ENCODE results near the gene LIPA.

The LIPA gene

GRCh38 chr10:89283025-89283935, 31.7 kb upstream of the LIPA start:
- Histone ChIP-seq H3K9me3 (ENCODE audit: control insufficient read depth, low read length) (no peaks in the 10 kb centered on the region), H3K27ac (peak overlapping the region; percentile 1), H3K4me2 (ENCODE audit: low read length) (no peak overlapping the region), H3K4me1 (peaks cover 9% of the 10 kb centered on the region), H3K27me3 (ENCODE audit: control insufficient read depth, insufficient read depth, low read length) (no peaks in the 10 kb centered on the region), H3K4me3 (ENCODE audit: low read depth, low read length) (no peak overlapping the region), H2AFZ (peak overlapping the region; percentile 63), H3K36me3 (ENCODE audit: control insufficient read depth, insufficient read depth, low read length) (no peaks in the 10 kb centered on the region), H3K79me2 (no peaks in the 10 kb centered on the region), H3K9ac (no peak overlapping the region)
- TF ChIP-seq, protein P1, sequence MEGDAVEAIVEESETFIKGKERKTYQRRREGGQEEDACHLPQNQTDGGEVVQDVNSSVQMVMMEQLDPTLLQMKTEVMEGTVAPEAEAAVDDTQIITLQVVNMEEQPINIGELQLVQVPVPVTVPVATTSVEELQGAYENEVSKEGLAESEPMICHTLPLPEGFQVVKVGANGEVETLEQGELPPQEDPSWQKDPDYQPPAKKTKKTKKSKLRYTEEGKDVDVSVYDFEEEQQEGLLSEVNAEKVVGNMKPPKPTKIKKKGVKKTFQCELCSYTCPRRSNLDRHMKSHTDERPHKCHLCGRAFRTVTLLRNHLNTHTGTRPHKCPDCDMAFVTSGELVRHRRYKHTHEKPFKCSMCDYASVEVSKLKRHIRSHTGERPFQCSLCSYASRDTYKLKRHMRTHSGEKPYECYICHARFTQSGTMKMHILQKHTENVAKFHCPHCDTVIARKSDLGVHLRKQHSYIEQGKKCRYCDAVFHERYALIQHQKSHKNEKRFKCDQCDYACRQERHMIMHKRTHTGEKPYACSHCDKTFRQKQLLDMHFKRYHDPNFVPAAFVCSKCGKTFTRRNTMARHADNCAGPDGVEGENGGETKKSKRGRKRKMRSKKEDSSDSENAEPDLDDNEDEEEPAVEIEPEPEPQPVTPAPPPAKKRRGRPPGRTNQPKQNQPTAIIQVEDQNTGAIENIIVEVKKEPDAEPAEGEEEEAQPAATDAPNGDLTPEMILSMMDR (IDR thresholded peaks at IDR 0.05) = no peak

DNA sequence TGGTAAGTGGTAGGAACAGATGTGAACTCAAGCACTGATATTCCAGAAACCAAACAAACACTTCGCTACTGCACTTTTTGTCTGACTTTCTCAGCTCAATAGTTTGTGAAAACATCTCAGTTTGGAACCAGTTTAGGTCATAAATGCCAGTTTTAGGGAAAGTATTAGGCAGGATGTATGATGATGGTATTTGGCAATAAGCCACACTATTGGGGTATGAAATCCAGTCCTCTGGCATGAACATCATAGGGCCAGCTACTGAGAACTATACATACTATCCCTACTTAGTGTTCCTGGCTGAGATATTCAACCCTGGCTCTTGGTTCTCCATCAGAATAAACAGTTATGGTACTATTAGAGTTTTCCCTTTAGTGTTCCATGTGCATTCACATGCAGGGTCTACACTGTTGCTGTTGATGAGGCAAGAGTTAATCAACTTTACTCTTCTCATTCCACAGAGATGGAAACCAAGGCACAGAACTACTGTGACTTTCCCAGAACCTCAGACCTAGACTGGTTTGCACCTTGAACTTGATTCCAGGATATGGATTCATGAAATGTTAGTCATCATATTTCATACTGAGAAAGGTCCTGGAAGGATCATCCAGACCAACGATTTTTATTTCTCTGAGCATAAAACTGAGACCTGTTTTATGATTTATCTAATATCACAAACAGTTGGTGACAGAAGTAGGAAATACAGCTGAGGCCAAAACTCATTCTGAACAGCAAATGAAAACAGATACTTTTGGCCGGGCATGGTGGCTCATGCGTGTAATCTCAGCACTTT, 30.2 kb upstream of the LIPA start:
- no peak overlapping the region for H3K27ac ChIP-seq

GRCh38 chr10:89280508-89280907, 28.9 kb upstream of the LIPA start:
- H3K27me3 ChIP-seq (ENCODE audit: control insufficient read depth, insufficient read depth, low read length) = no peaks in the 10 kb centered on the region
- H3K79me2 ChIP-seq = no peaks in the 10 kb centered on the region
- TF ChIP-seq, protein P1 (IDR thresholded peaks at IDR 0.05) = no peak
- H3K36me3 ChIP-seq (ENCODE audit: control insufficient read depth, insufficient read depth, low read length) = no peaks in the 10 kb centered on the region
- no peak overlapping the region for H3K4me2 ChIP-seq (ENCODE audit: low read length)
- no peak overlapping the region for H2AFZ ChIP-seq
- H3K9me3 ChIP-seq (ENCODE audit: control insufficient read depth, low read length) = no peaks in the 10 kb centered on the region
- peaks cover 18% of the 10 kb centered on the region for H3K4me1 ChIP-seq
- H3K9ac ChIP-seq = no peak overlapping the region
- H3K4me3 ChIP-seq (ENCODE audit: low read depth, low read length) = no peak overlapping the region
- no peak overlapping the region for H3K27ac ChIP-seq

More for the DNA sequence above, 30.2 kb upstream of the LIPA start:
- H2AFZ ChIP-seq = peak overlapping the region; percentile 30
- H3K4me2 ChIP-seq (ENCODE audit: low read length) = no peak overlapping the region
- TF ChIP-seq, protein P1 (IDR thresholded peaks at IDR 0.05) = no peak
- no peaks in the 10 kb centered on the region for H3K36me3 ChIP-seq (ENCODE audit: control insufficient read depth, insufficient read depth, low read length)
- H3K9ac ChIP-seq = no peak overlapping the region
- no peaks in the 10 kb centered on the region for H3K9me3 ChIP-seq (ENCODE audit: control insufficient read depth, low read length)
- H3K79me2 ChIP-seq = no peaks in the 10 kb centered on the region
- peaks cover 9% of the 10 kb centered on the region for H3K4me1 ChIP-seq
- no peak overlapping the region for H3K4me3 ChIP-seq (ENCODE audit: low read depth, low read length)
- no peaks in the 10 kb centered on the region for H3K27me3 ChIP-seq (ENCODE audit: control insufficient read depth, insufficient read depth, low read length)

DNA sequence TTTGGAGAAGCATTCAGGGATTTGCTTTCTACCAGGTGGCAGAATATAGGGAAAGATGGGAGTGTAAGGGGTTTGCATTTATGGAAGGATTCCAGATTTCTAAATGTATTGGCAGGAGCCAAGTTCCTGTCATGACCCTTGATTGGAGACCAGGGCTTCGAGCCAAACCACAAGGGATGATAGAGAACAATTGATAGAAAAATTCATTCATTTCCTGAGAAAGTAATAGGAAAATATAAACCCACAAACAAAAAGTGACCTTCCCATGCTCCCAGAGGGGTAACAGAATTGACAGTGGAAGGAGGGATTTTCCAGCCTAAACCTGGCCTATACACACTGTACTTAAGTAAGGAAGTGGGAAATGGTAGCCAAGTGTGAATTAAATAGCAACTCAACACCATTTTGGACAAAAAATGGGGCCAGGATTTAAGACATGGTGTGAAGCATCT, 27.9 kb upstream of the LIPA start:
- Histone ChIP-seq H3K4me1 (peaks cover 25% of the 10 kb centered on the region), H3K4me3 (ENCODE audit: low read depth, low read length) (no peak overlapping the region), H3K27ac (no peak overlapping the region), H3K27me3 (ENCODE audit: control insufficient read depth, insufficient read depth, low read length) (no peaks in the 10 kb centered on the region), H3K9ac (no peak overlapping the region), H3K4me2 (ENCODE audit: low read length) (no peak overlapping the region), H3K79me2 (no peaks in the 10 kb centered on the region), H2AFZ (no peak overlapping the region), H3K36me3 (ENCODE audit: control insufficient read depth, insufficient read depth, low read length) (no peaks in the 10 kb centered on the region), H3K9me3 (ENCODE audit: control insufficient read depth, low read length) (no peaks in the 10 kb centered on the region)
- TF ChIP-seq, protein P1 (IDR thresholded peaks at IDR 0.05) = no peak

Measured in parathyroid adenoma (tissue), 2 donors.